ENCODE results near the gene TRIM37.

The TRIM37 gene

DNA sequence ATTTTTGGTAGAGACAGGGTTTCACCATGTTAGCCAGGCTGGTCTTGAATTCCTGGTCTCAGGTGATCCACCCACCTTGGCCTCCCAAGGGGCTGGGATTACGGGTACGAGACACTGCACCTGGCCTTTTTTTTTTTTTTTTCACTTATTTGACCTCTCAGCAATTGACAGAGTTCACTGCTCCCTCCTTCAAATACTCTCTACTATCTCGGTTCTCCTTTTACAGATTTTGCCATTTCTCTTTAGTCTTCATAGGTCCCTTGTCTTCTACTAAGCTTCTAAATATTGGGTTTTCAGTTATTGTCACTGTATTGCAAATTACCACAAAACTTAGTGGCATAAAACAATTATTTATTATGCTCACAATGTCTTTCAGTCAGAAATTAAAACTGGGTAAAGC, 159.3 kb downstream of the TRIM37 start:
- TF ChIP-seq, protein P1, sequence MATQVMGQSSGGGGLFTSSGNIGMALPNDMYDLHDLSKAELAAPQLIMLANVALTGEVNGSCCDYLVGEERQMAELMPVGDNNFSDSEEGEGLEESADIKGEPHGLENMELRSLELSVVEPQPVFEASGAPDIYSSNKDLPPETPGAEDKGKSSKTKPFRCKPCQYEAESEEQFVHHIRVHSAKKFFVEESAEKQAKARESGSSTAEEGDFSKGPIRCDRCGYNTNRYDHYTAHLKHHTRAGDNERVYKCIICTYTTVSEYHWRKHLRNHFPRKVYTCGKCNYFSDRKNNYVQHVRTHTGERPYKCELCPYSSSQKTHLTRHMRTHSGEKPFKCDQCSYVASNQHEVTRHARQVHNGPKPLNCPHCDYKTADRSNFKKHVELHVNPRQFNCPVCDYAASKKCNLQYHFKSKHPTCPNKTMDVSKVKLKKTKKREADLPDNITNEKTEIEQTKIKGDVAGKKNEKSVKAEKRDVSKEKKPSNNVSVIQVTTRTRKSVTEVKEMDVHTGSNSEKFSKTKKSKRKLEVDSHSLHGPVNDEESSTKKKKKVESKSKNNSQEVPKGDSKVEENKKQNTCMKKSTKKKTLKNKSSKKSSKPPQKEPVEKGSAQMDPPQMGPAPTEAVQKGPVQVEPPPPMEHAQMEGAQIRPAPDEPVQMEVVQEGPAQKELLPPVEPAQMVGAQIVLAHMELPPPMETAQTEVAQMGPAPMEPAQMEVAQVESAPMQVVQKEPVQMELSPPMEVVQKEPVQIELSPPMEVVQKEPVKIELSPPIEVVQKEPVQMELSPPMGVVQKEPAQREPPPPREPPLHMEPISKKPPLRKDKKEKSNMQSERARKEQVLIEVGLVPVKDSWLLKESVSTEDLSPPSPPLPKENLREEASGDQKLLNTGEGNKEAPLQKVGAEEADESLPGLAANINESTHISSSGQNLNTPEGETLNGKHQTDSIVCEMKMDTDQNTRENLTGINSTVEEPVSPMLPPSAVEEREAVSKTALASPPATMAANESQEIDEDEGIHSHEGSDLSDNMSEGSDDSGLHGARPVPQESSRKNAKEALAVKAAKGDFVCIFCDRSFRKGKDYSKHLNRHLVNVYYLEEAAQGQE (IDR thresholded peaks at IDR 0.05; ENCODE audit: low read depth), result no peak
- TF ChIP-seq ZBTB7A (IDR thresholded peaks at IDR 0.05; ENCODE audit: low read depth) (no peak), CREB1 (IDR thresholded peaks at IDR 0.05; ENCODE audit: low read depth) (no peak), TAF1 (IDR thresholded peaks at IDR 0.05; ENCODE audit: low read depth) (no peak), FOXM1 (IDR thresholded peaks at IDR 0.05; ENCODE audit: borderline replicate concordance, low read depth) (no peak), NFIC (IDR thresholded peaks at IDR 0.05) (no peak), EGR1 (IDR thresholded peaks at IDR 0.05) (no peak), EP300 (IDR thresholded peaks at IDR 0.05; ENCODE audit: borderline replicate concordance) (no peak), TCF12 (IDR thresholded peaks at IDR 0.05; ENCODE audit: low read depth) (no peak)
- TF ChIP-seq, protein P2, sequence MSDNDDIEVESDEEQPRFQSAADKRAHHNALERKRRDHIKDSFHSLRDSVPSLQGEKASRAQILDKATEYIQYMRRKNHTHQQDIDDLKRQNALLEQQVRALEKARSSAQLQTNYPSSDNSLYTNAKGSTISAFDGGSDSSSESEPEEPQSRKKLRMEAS (IDR thresholded peaks at IDR 0.05), result no peak
- TF ChIP-seq, protein P3, sequence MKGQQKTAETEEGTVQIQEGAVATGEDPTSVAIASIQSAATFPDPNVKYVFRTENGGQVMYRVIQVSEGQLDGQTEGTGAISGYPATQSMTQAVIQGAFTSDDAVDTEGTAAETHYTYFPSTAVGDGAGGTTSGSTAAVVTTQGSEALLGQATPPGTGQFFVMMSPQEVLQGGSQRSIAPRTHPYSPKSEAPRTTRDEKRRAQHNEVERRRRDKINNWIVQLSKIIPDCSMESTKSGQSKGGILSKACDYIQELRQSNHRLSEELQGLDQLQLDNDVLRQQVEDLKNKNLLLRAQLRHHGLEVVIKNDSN (IDR thresholded peaks at IDR 0.05), result no peak

DNA sequence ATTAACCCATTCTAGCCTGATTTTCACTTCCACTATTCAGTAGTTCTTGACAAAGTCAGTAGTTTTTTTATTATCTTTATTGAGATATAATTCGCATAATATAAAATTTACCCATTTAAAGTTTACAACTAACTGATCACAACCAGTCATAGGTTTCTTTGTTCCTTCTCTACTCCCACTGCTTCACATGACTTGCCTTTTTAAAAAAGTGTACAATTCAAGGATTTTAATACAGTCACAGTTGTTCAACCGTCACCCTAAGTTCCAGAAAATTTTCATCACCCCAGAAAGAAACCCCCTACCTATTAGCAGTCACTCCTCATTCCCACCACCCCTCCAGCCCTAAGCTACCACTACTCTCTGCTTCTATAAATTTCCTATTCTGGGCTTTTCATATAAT, 162.5 kb downstream of the TRIM37 start:
- TF ChIP-seq RAD21 (IDR thresholded peaks at IDR 0.05; ENCODE audit: low read depth) (no peak), CEBPB (IDR thresholded peaks at IDR 0.05) (no peak), TEAD4 (IDR thresholded peaks at IDR 0.05) (no peak), EP300 (IDR thresholded peaks at IDR 0.05; ENCODE audit: borderline replicate concordance) (no peak), FOXM1 (IDR thresholded peaks at IDR 0.05; ENCODE audit: borderline replicate concordance, low read depth) (no peak)
- TF ChIP-seq, protein P1 (IDR thresholded peaks at IDR 0.05; ENCODE audit: low read depth), result no peak

DNA sequence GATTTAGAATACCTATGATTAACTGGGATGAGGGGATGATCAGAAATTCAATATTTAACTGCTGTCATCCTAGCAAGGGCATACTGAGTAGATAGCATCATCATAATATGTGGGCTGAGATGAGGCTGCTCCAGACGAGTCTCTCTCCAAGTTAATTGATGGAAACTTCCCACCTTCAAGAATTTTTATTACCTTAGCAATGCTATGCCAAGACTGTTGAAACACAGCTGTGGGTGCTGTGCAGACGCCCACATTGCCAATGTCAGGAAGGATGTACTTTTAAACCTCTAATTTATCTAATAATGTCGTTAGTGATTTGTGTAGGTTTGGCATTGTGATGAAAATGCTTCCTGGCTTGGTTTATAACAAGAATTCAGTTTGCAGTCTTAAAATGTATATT, 170.4 kb downstream of the TRIM37 start:
- TF ChIP-seq TAF1 (IDR thresholded peaks at IDR 0.05; ENCODE audit: low read depth) (no peak), RAD21 (IDR thresholded peaks at IDR 0.05; ENCODE audit: low read depth) (no peak), TEAD4 (IDR thresholded peaks at IDR 0.05) (no peak), YY1 (IDR thresholded peaks at IDR 0.05; ENCODE audit: low read depth) (no peak), EP300 (IDR thresholded peaks at IDR 0.05; ENCODE audit: borderline replicate concordance) (no peak), FOXM1 (IDR thresholded peaks at IDR 0.05; ENCODE audit: borderline replicate concordance, low read depth) (no peak)
- TF ChIP-seq, protein P1 (IDR thresholded peaks at IDR 0.05; ENCODE audit: low read depth), result no peak
- TF ChIP-seq, protein P3 (IDR thresholded peaks at IDR 0.05), result no peak

DNA sequence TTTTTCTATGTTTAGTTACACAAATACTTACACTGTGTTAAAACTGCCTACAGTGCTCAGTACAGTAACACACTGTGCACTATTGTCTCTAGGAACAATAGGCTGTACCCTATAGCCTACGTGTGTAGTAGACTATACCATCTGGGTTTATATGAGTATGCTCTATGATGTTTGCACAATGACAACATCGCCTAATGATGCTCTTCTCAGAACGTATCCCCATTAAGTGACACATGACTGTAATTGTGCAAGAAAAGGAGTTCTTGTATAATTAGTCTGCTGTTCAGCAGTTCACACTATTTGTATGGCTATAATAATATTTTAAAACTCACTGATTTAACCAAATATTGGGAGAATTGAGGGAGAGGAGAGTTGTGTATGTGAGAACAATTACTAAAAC, 173.7 kb downstream of the TRIM37 start:
- TF ChIP-seq, protein P2 (IDR thresholded peaks at IDR 0.05), result no peak

Measured in Ishikawa (cell line).